GM21723 (cell line): ENCODE data around the gene ACVR2B.

Experiments used
- ATAC-seq: cut with Tn5 transposase; IDR thresholded peaks from one replicate; pipeline ENCODE4 v1.9.1; 2021; ENCODE audit warnings: mild to moderate bottlenecking, moderate library complexity; ENCODE audit not compliant: unreplicated experiment

Gene ACVR2B

DNA sequence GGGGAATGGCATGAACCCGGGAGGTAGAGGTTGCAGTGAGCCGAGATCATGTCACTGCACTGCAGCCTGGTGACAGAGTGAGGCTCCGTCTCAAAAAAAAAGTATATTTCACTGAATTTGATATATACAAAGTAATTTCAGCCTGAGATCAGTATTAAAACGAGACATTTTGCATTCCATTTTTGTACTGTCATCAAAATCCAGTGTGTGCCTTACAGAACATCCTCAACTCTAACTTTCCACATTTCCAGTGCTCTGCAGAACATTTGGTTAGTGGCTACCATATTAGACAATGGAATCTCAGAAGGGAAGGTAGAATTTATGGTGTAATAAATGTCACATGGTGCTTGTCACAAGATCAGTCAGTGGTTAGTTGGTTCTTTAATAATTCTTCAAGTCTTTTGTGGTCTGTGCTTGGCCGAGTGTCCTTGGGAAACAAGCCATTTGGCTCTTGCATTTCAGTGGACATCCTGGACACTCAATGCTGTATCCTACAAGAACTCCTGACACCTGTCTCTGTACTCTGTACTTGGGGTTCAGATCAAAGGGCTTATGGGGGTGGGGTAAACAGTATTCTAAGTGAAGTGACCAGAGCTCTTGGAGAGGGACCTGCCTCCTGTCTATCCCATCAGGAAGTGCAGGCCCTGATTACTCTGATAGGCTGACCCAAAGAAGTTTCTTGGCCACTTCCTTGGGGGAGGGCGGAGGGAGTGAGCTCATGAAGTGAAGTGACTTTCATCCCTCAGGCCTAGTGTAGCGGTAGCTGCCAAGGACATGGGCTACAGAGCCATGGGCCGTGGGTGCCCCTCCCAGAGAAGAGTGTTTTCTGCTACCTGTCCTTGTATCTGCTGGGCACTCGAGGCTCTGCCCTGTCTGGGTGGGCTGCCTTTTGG, 3.7 kb downstream of the ACVR2B start:
- ATAC-seq, result no peak

DNA sequence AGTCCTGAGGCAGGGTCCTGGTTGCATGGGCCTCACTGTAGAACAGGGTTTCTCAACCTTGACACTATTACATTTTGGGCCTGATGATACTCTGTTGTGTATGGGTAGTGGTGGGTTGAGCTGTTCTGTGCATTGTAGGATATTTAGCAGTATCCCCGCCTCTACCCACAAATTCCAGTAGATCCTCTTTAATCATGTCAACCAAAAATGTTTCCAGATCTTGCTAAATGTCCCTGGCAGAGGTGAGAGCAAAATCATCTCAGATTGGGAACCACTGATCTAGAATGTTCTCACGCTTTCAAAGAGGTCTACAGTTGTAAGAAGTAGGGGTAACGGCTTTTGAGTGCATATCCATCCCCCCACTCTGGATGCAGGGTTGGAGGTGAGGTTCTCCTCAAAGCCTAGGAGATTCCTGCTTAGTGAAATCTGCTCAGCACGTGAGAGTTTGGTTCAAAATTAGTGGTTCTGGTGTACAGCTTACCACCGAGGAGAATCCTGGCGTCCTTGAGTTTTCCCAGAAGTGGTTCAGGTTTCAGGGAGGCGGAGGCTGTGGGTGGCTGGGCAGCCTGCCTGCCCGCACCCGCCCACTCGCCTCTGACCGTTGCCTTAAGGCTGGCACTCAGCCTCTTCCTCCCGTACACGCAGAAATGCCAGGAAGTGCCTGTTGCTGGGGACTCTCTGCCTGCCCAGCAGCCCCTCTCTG, 5.3 kb downstream of the ACVR2B start:
- no peak for ATAC-seq

DNA sequence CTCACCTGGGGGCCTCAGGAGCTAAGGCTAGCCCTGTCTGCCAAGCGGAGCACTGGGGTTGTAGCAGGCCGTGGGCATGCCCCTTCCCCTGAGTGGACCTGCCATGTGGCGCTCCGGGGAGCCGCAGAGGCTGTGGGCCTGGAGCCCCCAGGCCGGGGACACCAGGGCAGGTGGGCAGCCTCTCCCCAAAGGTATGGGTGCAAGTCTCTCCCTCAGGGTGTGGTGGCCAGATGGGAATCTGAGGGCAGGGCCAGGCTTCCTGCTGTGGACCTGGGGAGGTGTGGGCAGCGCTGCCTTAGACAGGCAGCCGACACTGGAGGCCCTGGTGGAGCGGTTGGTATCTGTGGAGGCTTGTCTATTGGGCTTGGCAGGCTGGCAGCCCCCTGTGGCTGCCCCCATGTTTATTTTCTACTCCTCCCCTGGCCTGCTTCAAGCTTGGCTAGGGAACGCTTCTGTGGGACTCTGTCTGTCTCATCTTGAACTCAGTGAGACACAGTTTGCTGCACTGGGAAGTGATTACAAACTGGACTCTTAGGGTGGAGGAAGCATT, 5.9 kb downstream of the ACVR2B start:
- ATAC-seq, result no peak

DNA sequence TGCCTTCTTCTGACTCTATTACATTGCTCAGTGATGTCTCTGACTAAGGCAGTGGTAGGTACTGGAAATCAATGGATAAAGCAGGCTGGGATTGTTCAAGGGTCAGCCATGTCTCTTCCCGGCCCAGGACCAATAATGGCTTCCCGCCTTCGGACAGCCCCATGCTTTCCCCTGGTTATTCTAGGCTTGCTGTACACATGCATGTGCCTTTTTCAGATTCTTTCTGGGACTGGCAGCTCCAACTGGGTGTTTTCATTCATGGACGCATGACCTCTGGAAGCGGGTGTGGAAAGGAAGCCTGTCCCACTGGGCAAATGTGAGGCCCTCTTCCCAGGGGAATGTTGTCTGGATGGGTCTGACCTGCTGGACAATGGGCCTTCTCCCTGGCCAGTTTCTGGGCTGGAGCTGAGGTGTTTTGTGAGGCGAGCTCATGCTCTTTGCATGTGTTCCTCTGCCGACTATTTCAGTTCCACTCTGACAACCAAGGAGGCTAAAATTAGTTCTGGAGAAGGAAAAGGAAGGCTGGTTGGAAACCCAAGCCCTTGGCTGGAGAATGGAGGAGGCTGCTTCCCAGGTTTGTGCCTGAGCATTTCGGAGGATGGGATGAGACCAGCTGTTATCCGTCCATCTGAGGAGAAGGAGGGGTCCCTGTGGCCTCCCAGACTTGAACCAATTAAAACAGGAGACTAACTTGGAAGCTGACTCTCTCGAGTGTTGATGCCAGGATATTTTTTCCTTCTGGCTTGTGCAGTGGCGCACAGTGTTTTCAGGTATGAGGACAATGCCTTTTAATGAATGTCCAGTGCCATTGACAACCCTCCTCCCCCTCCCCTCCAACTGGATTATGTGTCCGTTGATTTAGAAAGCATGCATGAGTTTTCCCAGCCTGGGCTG, 6.9 kb downstream of the ACVR2B start:
- no peak for ATAC-seq

DNA sequence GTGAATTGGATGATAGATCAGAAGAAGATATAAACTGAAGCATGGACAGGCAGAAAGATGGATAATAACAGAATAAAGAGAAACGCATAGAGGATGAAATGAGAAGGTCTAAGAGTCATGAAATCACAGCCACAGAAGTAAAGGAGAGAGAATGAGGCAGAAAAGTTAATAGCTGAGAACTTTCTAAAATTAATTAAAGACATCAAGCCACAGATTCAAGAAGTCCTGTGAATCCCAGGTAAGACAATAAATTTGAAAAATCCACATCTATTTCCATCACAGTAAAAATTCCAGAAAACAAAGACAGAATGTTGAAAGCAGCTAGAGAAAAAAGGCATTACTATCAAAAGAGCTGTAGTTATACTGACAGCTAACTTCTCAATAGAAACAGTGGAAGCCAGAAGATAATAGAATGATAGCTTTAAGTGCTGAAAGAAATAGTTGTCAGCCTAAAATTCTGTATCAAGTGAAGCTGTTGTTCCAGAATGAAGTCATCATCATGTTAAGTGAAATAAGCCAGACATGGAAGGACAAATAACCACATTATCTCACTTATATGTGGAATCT, 12.0 kb downstream of the ACVR2B start:
- ATAC-seq, result no peak

DNA sequence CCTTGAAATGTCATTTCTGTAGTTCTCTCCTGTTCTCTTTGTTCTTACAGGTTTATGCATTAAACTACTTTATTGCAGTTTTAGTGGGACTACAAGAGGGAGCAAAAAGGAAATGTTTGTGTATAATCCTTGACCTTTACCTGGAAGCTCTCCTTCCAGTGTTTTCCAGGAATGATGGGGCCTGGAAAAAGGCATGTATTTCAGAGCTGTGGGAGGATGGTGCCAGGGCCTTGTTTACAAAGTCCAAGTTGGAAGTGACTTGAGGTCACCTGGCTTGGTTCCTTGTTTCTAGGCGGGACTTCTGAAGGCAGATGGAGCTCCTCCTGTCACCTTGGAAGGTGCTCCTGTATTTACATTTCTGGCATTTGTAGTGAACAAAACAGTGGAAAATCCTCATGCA, 15.1 kb downstream of the ACVR2B start:
- no peak for ATAC-seq

DNA sequence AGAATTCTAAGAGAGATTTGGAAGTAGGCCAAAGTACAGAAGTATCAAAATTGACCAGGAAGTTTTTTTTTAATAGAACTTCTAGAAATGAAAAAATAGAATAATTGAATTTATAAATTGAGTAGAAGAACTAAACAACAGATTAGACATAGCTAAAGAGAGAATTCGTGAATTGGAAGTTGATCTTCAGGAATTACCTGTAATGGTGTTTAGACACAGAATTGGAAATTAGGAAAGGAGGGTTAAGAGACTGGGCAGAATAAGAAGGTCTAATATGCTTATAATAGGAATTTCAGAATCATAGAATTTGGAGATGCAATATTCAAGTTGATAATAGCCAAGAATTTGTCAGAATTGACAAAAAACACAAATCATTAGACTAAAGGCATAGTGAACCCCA, 16.2 kb downstream of the ACVR2B start:
- no peak for ATAC-seq

DNA sequence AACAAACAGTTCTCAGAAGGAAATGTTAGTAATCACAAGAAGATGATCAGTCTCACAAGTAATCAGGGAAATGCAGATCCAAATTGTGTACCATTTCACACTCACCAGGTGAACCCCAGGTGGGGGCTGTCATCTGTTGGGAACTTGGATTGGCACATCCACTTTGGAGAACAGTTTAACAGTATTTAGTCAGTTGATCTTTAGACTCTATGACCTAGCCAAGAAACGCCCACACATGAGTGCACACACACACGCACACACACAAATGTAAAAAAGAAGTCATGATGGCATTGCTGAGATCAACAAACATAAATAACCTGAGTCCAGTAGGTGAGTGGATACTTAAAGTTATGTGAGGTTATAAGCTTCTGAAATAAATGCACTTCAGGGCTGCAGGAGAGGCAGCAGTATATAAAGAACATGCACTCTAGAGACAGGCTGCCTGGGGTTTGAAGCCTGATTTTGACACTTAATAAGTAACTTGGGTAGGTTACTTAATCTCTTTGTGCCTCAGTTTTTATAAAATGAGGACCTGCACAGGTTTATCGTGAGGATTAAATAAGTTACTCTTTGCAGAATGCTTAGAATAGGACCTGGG, 17.7 kb downstream of the ACVR2B start:
- ATAC-seq, result no peak

DNA sequence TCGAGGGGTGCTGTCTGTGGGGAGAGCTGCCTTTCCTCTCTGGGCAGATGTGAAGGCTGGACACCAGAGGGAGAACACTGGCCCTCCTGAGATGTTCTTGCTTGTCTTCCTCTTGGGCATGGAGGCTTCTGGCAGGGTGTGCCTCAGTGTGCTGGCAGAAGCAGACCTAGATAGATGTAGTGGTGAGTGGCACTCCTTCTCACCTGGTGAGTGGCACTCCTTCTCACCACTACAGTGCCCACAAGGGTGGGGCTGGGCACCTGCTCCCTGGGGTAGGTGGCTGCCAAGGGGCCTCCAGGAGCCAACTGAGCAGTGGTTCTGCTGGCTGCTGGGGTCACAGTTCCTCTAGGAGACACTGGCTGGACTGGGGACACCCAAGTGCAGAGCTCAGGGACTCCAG, 18.7 kb downstream of the ACVR2B start:
- no peak for ATAC-seq

DNA sequence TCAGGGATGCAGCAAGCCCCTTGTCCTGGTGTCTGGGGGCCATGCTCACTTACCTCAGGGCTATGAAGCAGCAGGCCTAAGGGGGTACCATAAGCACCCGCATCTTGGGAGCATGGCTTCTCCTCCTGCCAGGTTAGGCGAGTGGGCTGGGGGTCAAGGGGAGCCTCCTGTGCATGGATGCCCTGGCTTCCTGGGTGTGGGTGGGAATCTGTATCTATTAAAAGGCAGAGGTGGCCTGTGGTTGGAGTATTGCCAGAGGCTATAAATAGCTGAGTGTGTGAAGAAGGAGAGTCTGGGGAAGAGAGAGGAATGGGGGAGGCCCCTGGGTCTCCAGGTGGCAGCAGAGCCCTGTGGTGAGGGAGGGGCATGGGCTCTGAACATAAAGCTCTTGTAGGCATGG, 19.5 kb downstream of the ACVR2B start:
- no peak for ATAC-seq

DNA sequence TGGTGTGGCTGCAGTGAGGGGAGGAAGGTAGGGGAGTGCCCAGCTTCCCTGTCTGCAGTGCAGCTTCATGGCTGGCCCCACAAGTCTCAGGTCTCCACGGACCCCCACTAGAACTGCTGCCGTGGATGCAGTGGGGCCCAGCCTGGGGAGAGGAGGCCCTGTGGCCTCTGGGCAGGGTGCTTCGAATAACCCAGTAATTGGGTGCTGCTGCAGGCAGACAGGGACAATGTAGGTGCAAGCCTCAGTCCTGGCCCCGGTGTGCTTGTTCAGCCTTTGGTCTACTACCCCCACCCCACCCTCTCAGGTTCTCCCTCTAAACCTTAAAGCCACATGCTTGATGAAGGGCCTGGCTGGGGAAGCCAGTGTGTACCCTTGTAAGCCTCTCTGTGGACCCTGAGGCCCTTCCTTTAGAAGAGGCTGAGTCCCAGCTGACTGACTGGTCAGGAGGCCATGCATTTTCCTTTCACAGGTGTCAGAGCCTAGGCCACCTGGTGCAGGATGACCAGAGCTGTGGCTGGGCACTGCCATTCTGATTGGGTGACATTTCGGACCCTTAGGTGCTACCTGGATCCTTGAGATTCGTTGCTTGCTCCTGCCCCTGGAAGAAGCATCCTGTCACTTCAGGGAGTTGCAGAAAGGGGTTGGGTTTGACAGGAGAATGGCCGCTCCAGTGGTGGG, 21.4 kb downstream of the ACVR2B start:
- no peak for ATAC-seq

DNA sequence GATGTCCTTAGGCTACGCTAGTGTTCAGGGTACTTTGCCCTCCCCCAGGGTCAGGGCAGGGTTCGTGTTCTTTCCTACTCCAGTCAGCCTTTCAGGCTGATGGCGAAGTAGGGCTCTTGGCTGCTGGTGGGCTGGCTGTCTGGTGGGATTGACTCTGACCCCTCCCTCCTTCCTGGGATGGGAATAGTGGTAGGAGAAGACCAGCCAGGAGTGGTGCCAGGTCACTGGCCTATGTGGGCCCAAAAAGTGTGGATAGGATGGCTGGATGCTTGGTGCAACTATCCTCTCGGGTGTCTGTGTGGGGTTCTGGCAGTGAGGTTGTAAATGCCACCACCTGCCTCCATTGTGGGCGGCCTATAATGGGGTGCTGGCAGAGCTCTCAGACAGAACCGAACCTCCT, 22.0 kb downstream of the ACVR2B start:
- ATAC-seq, result no peak

DNA sequence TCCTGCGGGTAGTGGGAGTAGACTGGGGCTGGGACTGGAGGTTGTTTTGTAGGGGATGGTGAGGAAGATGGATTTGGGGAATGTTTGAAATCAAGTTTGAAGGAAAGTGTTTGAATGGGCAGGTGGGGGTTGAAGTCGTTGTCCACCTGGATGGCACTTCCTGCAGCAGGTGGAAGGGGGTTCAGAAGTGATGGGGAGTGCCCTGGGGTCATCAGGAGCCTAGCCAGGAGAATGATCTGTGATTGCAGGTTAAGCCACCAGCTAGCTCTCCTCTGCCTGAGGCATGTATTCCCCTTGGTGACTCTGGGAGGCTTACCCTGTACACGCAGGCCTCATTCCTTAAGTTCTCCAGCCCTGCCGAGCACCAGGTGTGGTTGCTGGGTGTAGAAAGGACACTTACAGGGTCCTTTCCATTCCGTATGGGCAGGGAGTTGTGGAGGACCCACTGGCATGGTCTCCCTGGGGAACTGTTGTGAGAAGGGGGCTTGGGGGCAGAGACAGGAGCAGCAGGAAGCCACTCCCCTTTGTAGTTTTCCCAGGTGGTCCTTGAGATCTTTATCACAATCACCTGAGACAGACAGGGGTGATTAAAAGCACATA, 22.6 kb downstream of the ACVR2B start:
- no peak for ATAC-seq

DNA sequence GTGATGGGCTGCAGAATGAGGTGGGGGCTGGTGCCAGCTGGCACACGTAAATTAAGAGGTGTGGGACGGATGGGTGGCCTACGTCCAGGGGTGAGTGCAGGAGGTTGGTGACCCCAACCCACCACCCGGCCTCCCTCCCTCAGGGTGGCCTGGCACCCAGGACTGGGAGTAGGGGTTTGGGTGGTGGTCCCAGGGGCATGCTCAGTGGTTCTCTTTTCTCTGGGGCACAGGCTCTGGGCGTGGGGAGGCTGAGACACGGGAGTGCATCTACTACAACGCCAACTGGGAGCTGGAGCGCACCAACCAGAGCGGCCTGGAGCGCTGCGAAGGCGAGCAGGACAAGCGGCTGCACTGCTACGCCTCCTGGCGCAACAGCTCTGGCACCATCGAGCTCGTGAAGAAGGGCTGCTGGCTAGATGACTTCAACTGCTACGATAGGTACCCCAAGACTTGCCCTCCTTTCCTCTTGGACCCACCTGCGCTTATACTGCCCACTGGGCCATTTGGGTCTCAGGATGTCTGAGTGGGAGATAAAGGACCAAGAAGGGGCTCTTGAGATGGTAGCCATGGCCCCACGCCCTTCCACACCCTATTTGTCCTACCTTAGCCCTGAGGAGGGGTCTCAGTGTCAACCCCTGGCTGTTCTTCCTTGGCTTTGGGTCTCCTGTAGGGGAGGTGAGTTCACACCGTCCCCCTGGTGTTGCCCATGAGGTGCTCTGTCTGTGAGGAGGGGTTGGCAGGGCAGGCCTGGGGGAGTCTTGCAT, 23.5 kb downstream of the ACVR2B start:
- ATAC-seq, result no peak

DNA sequence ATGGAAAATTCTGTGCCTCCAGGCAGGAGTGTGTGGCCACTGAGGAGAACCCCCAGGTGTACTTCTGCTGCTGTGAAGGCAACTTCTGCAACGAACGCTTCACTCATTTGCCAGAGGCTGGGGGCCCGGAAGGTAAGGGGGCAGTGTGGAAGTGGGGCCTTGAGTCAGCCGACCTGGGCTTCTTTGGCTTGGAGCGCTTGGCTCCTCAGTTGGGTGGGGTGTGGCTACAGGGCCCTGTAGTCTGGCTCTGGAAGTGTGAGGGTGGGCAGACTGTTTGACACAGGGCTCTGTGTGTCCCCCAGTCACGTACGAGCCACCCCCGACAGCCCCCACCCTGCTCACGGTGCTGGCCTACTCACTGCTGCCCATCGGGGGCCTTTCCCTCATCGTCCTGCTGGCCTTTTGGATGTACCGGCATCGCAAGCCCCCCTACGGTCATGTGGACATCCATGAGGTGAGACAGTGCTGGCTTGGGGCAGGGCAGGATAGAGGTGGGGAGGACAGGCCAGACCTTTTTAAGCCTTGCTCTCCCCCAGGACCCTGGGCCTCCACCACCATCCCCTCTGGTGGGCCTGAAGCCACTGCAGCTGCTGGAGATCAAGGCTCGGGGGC, 24.3 kb downstream of the ACVR2B start:
- no peak for ATAC-seq

DNA sequence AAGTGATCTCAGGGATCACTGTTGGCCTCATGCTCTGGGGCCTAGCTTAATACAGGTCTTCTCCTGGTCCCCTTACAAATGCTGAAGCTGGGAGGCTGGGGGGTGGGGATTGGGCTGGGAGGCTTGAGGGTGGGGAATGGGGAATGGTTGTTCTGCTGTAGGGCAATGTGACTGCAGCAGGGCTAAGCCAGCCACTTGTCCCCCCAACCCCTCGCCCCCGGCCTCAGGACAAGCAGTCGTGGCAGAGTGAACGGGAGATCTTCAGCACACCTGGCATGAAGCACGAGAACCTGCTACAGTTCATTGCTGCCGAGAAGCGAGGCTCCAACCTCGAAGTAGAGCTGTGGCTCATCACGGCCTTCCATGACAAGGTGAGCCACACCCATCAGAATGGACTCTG, 25.2 kb downstream of the ACVR2B start:
- ATAC-seq, result no peak

DNA sequence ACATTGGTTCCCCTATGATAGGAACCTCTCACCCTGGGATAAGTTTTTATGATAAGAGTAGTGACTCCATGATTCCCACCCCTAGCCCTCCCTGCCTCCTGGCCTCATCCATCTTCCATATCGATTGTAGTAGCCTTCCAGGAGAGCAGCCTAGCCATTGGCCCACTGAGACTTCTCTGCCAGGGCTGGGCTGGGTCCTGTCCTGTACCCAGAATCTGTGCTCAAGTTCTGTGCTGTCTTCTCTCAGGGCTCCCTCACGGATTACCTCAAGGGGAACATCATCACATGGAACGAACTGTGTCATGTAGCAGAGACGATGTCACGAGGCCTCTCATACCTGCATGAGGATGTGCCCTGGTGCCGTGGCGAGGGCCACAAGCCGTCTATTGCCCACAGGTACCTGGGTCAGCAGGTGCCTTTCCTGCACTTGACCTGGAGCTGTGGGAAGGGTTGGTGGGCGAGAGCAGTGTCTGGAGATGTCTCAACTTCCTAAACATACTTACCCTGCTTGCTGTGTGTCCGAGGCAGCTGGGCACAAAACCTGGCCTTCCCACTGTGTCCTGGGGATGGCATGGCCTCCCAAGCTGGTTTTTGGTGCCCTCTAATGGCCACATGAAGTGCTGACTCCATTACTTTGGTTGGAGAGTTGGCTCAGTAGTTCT, 25.9 kb downstream of the ACVR2B start:
- peak; percentile 79 for ATAC-seq

DNA sequence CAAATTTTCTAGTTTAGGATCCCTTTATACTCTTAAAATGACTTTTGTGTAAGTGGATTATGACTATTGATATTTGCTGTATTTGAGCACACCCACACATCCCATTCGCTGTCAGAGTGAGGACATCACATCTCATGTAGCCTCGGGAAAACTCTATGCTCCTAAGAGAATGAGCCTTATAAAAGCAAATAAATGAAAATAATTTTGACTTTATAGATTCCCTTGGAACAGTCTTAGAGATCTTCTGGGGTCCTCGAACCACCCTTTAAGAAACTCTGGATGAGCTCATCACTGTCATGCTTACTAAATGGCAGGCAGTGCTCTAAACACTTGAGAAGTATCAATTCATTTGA, 26.4 kb downstream of the ACVR2B start:
- ATAC-seq, result no peak
